Suprapubic skin (tissue), 4 donors: Measurements from ENCODE around the gene EIF4EBP2.

ENCODE experiments used
- POLR2A ChIP-seq, 2 donors: fragments of 450-650 bp; IDR thresholded peaks; one replicate each; pipeline ENCODE4 v1.6.1; 2017; ENCODE audit warnings: antibody characterized with exemption in 2 of 2, mild to moderate bottlenecking in 2 of 2, moderate library complexity in 2 of 2
- POLR2AphosphoS5 ChIP-seq, 3 donors: sonication (generic); formaldehyde crosslinking; IDR thresholded peaks; one replicate each; pipeline ENCODE4 v1.6.1; 2017; ENCODE audit warnings: antibody characterized with exemption in 3 of 3

- TF ChIP-seq POLR2AphosphoS5 (IDR thresholded peaks at IDR 0.05) (no peak), POLR2A (IDR thresholded peaks at IDR 0.05) (no peak)
Observed at GRCh38 chr10:70357565-70357964, 46.4 kb upstream of the EIF4EBP2 start.
